Muscle of arm (tissue), 12 donors: ENCODE results near the gene TBX15. TPM values are rescaled to one million over a fixed set of nuclear protein-coding genes. Genes with fewer than 3 reads are reported as not detected.
"Not testable (repeated sequence)": the region's sequence is repeated elsewhere in the genome, so short reads cannot be mapped to it uniquely, and the experiment has no call there.

Source experiments
- DNase-seq: peaks from one replicate; pipeline ENCODE4 v3.0.0-alpha.2; 2013
- polyA plus RNA-seq, 12 donors: library from polyadenylated mRNA; unstranded; fragments of 120-200 nt; gene quantifications; one replicate each; pipeline ENCODE4 v1.2.1, GENCODE V29; 2013; ENCODE audit not compliant: insufficient read length in 12 of 12

The TBX15 gene
- polyA plus RNA-seq, 12 donors = 47.2 to 162 (median 65.0) TPM

DNA sequence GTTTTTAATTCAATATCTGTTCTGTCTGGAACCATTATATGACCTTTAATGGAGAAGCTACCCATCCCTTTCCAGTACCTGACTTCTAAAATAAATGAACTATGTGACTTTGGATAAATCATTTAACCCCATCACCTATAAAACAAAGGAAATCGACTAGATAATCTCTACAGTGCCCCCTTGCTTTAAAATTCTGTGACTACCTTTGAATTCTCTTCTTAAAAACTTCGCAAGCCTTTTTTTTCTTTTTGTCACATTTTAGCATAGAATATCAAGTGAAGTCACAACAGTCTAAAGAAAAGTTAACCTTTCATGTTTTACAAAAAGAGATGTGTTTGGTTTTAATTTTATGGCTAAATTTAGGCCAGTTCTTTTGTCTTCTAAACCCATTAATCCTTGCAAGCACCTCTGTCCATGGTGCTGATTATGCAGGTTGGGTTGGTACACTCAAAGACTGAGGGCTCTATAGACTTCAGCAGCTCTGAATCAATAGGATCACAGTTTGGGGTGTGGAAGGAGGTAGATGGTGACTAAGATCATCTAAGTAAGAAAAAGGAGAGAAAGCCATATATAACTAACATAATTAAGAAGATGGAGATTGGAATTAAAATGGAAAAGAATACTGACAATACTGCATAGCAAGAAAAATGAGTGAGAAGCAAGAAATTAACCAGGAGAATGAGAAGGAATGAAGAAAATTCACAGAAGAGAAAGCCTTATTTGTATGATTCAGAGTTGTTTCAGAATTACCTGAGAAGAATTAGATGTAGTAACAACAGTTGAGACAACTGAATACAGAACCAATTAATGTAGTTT is 59.2 kb downstream of the TBX15 start:
- peak; percentile 51 for DNase-seq

GRCh38 chr1:118927427-118928187 is 60.5 kb downstream of the TBX15 start:
- no peak for DNase-seq

DNA sequence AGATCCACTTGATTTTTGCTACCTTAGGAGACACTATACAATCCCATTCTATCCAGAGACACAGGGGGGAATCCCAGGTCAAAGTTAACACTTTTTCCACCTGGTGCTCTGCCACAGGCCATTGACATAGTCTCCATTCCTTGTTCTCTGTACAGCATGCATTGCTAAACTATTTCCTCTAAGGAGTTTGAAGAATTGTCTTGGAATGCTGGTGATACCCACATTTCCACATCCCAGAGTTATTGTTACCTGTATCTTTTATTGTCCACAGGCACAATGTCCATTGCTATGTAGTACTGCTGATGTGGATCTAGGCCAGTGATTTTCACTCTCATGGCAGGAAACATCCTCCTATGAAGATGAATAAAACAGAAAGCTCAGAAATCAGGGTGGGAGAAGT is 61.9 kb downstream of the TBX15 start:
- no peak for DNase-seq

DNA sequence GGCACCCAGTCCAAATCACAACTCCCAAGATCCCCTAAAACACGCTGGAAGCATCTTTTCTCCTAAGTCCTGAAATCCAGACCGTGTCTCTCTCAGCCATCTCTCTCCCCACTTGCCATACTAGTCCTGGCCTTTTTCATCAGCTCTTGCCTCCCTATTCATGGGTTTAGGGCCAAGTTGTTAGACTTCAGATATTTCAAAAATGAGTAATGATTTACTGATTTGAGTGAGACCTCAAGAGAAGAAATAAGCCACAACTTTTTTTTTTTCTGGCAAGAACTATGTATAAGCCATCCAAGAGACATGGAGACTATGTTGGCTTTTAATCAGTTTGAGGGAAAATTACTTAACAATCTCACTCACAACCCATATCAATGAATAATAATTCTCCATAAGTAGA is 62.5 kb downstream of the TBX15 start:
- no peak for DNase-seq

DNA sequence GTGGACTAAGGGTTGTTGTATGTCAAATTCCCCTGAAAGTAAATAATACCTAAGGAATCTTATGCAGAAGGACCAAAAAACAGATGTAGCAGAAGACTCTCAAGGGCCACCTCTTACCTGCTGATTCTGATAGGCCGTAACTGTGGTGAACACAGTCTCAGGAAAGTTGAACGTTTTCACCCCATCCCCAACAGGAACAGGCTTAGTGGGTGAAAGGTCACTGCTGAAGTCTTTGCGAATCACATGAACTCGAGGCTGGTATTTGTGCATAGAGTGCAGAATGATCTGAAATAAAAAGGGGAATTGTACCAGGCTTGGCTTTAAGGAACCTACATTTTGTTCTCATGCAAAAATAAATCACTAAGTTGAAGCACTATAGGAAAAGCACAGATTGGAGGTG is 64.8 kb downstream of the TBX15 start:
- no peak for DNase-seq

DNA sequence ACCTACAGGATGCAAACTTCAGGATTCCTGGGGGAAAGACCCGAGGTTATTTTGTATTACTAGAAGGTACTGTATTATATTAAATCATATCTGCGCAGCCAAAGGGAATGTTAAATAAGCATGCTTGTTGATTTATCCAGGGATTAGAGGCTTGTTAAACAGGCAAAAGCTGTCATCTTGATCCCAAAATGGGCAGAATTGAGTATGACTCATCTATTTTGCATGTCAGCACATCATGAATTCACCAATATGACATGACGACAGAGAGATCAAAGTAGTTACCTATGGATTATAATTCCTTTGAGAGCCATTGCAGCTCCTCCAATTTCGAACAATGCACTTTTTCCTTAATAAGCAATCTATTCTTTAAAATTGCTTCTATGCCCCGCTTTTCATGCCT is 66.1 kb downstream of the TBX15 start:
- no peak for DNase-seq

GRCh38 chr1:118920124-118920717 is 67.9 kb downstream of the TBX15 start:
- DNase-seq = peak; percentile 45

GRCh38 chr1:118918940-118919259 is 69.2 kb downstream of the TBX15 start:
- no peak for DNase-seq

- no peak for DNase-seq
Measured at GRCh38 chr1:118918230-118918939, 69.8 kb downstream of the TBX15 start.

DNA sequence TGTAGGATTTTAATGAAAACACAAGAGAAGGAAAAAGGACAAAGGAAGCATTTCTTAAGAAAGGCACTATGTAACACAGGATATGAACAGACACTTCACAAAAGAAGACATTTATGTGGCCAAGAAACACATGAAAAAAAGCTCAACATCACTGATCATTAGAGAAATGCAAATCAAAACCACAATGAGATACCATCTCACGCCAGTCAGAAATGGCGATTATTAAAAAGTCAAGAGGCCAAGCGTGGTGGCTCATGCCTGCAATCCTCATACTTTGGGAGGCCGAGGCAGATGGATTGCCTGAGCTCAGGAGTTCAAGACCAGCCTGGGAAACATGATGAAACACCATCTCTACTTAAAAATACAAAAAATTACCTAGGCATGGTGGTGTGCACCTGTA is 71.8 kb downstream of the TBX15 start:
- not testable (repeated sequence) for DNase-seq

DNA sequence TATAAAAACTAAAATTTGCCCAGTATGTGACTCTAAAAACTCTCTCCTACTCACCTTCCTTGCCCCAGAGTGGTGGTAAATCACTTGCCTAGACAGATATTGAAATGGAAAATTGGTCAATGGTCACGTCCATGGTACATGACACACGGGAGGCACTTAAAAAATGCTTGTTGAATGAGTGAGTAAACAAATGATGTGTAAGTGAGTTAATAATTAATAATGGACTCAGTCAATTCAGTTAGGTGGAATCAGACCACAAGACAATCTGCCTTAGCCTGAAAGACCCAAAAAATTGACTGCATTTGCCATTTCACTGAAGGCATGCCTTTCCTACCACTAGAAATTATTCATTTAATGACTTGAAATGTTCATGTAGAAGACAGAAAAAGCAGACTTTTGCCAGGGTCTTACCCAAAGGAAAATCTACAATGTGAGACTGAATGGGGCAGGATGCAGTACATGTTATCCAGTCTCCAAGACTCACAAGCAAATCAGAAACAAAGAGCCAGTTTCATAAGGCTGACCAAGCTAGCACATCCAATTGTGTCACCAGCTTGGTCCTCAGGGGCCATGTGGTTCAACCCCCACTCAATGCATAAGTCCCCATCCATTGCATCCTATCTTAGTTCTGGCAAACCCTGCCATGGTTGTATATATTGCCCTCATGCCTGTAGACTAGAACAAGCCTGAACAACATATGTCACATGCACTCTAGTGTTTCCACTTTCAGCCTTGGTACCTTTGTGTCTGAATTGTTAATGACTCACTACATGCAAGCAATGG is 73.6 kb downstream of the TBX15 start:
- DNase-seq = no peak

GRCh38 chr1:118913818-118914217 is 74.3 kb downstream of the TBX15 start:
- DNase-seq = no peak

DNA sequence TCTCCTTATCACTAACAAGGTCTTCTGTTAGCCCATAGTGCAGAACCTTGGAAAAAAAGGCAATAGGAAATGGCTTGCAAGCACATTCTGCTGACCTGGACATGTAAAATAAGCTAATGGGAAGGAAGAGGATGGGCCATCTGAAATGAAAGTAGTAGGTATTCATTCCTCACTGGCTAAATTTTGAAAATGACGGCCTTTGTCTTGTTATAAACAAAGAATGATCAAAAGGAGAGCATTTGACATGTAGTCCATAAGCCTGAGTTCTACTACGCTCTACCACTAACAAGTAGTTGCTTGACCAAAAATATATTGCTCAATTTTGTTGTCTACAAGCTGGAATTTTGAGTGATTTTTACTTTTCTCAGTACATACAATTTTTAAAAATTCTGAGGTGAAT is 75.6 kb downstream of the TBX15 start:
- DNase-seq = no peak

GRCh38 chr1:118911571-118911970 is 76.6 kb downstream of the TBX15 start:
- no peak for DNase-seq

DNA sequence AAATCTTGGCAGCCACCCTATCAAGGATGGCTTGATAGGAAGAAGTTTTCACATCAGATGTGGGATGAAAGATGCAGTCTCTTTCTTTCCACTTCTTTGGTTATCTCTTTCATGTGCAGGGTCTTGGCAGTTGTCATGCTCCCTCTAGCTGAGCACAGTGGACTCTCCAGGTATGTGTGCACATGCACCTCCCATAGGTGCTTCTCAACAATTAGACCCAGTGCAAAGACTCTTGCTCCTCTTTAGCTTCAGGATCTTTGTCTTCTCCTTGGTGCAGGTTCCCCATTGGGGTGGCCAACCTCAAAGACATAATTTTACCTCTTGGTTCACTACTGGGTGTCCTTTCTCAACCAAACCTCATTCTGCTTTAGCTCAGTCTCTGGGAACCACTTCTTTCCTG is 80.7 kb downstream of the TBX15 start:
- no peak for DNase-seq

GRCh38 chr1:118905671-118906070 is 82.5 kb downstream of the TBX15 start:
- DNase-seq = no peak

DNA sequence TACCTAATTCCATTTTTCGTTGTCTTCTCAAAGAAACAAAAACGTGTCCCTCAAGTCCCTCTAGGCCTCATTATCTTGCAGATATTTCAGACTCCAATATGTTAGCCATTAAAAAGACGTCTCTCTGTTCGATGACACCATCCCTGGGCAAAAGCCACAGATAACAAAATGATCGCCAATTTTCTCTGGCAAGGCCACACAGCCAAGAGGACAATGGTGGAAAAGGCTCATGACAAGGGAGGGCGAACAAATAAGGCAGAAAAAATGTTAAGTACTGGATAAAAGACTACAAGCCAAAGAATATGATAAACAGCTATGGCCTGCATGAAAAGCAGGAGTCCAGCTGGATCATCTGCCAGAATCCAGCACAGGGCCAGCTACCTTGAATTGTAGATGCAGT is 82.9 kb downstream of the TBX15 start:
- DNase-seq = peak; percentile 73

GRCh38 chr1:118902711-118903191 is 85.4 kb downstream of the TBX15 start:
- peak; percentile 85 for DNase-seq

- DNase-seq = no peak
Measured at GRCh38 chr1:118902299-118902698, 85.8 kb downstream of the TBX15 start.

- no peak for DNase-seq
Measured at GRCh38 chr1:118900643-118901440, 87.3 kb downstream of the TBX15 start.

DNA sequence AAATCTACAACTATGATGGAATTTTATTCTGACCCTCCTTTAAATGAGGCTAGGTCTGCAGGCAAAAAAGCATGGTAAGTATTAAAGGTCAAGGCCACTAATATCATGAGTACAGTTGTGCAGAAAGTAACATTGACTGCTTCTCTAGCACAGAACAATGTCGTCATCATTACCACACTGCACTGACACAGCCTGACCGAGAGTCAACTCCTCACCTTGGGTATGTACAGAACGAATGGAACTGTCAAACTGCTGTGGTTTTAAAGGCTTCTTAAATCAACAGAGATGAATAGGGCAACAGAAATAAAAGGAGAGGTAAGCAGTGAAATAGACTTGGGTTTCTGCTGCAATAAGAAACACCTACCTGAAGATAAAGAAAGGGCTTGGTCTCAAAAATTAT is 88.8 kb downstream of the TBX15 start:
- no peak for DNase-seq
